ENCODE results near the gene NINL.

The NINL gene

DNA sequence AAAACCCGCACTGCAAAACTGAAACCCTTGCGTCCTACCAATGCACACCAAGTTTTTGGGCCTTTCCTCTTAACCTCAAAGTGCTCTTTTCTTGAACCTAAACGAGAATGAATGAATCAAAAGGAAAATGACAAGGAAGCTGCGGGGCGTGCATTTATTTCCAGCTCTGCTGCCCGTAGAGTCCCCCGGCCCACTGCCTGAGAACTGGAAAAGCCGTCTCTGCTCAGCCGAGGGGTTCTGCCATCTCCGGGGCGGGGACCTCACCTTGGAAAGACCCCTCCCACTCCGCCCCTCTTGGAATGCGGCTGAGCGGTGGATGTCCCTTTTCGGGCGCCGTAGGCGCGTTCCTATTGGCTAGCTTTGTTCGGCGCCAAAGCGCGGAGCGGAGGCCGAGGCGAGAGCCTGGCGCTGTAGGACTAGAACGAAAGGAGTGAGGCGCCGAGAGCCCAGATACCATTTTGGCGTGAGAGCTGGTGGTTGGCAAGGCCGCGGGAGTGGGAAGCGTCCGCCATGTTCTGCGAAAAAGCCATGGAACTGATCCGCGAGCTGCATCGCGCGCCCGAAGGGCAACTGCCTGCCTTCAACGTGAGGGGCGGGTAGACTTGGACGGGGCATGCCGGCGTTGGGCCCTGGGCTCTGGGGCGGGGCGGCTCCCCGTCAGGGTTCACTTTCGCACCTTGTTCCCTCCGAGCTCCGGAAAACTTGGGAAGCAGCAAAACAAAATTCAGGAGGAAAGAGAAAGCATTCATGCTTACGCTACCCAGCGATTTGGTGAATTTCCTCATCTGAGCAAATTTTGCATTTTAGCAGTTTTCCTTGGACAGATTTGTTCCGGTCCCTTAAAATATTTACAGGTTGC, 177.8 kb downstream of the NINL start, which contains the start of gene GINS1:
Gene GINS1, plus strand, starts transcription at position 363 of the 859 bp plus-strand sequence. Its CDS starts 148 bp downstream, at position 511.
- peak; percentile 70 for DNase-seq (ENCODE audit: low spot score)

Data from hematopoietic multipotent progenitor cell treated with erythropoietin and hydrocortisone succinate and interleukin-3 and kit ligand, for 15 days (in vitro differentiated cells).